Stimulated activated memory B cell treated with anti-CD40 and anti-IgM and Interleukin-4, amounts not matched to agents 10 μg/mL and 1 μg/mL and 100 μg/mL, for 72 hours (primary cell): ENCODE data around the gene EXO1.
"Not testable (repeated sequence)": the region's sequence is repeated elsewhere in the genome, so short reads cannot be mapped to it uniquely, and the experiment has no call there.

Experiments
- ATAC-seq: fragments of 150-1000 bp; cut with Tn5 transposase; 2 replicates; pipeline ENCODE4 v1.10.0; 2021
- H3K27ac Mint-ChIP-seq: one replicate; pipeline ENCODE4 v1.8.0; 2022; ENCODE audit warnings: mild to moderate bottlenecking, mixed read lengths
- H3K27me3 Mint-ChIP-seq: one replicate; pipeline ENCODE4 v1.8.0; 2022; ENCODE audit warnings: mixed read lengths
- H3K36me3 Mint-ChIP-seq: one replicate; pipeline ENCODE4 v1.8.0; 2022; ENCODE audit warnings: mixed read lengths
- H3K4me1 Mint-ChIP-seq: one replicate; pipeline ENCODE4 v1.8.0; 2022; ENCODE audit warnings: mixed read lengths
- H3K4me3 Mint-ChIP-seq: one replicate; pipeline ENCODE4 v1.8.0; 2022; ENCODE audit warnings: mild to moderate bottlenecking, moderate library complexity, mixed read lengths
- H3K9me3 Mint-ChIP-seq: one replicate; pipeline ENCODE4 v1.8.0; 2022; ENCODE audit warnings: mixed read lengths

EXO1 gene

DNA sequence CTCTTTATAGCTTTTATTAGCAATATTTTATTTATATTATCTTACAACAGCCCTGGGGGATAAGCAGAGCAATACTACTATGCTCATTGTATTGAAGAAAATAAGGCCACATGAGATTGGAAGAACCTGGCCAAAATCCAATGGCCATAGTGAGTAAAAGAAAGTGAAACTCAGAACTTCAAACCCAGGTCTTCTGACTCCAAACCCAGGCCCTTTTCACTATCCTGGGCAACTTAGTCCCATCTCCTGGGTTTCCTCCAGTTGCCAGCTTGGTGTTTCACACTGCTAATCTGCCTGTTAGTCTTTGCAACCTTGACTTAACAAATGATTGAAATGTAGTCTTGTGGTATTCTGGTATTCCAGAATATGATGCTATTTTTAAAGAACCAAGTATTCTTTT, 22.4 kb upstream of the EXO1 start:
- ATAC-seq, result no peak
- no peak overlapping the region for H3K4me3 Mint-ChIP-seq
- H3K9me3 Mint-ChIP-seq, result no peaks in the 10 kb centered on the region

GRCh38 chr1:241826613-241827012, 21.4 kb upstream of the EXO1 start:
- H3K27ac Mint-ChIP-seq, H3K36me3 Mint-ChIP-seq, H3K4me3 Mint-ChIP-seq, ATAC-seq, H3K4me1 Mint-ChIP-seq, H3K9me3 Mint-ChIP-seq, H3K27me3 Mint-ChIP-seq: not testable (repeated sequence)

More for the DNA sequence above, 22.4 kb upstream of the EXO1 start:
- Mint-ChIP-seq H3K4me1 (no peaks in the 10 kb centered on the region), H3K27me3 (no peaks in the 10 kb centered on the region), H3K36me3 (no peaks in the 10 kb centered on the region), H3K27ac (no peak overlapping the region)

DNA sequence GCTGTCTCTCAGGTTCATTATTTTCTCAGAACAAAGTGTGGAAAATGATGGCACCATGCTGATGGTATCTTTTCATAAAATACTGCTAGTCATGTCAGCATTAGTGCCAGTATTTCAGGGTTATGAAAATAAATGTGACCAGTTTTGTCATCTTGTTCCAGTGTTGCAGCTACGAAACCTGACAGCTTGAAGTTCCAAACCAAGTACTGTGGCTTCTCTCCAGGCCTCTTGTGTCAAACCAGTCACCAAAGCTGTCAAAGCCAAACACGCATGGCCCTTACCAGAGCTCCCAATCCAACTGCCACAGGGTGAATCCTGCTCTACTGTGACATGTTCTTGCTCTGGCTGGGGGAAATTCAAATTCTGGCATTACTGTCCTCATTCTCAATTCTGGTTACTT, 20.7 kb upstream of the EXO1 start:
- Mint-ChIP-seq H3K27me3 (no peaks in the 10 kb centered on the region), H3K36me3 (no peaks in the 10 kb centered on the region), H3K4me3 (no peak overlapping the region), H3K9me3 (no peaks in the 10 kb centered on the region), H3K27ac (no peak overlapping the region), H3K4me1 (no peaks in the 10 kb centered on the region)
- no peak for ATAC-seq

DNA sequence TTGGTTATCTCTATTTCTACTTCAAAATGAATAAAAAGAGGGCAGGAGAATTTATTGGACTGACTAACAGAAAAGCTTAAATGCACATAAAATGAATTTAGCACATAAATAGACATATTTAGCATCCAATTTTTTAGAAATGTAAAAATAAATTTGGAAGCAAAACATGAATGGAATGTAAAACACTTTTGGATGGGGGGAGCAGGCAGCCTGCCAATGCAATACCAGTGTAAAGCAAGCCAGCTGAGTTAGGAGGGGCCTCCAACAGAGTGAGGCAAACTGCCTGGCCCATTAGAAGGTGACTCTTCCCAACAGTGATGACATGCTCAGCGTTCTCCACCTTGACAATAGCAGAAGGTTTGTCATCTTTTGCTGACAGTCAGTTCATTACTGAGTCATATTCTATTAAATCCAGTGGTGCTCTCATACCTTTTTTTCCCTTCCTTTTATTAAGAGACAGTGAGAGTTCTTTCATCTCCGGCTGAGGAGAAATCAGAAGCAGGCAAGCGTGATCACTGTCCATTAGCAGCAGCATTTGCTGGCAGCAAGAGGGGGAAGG, 19.5 kb upstream of the EXO1 start:
- Mint-ChIP-seq H3K4me1 (no peaks in the 10 kb centered on the region), H3K27ac (no peak overlapping the region), H3K9me3 (no peaks in the 10 kb centered on the region), H3K4me3 (no peak overlapping the region), H3K27me3 (no peaks in the 10 kb centered on the region), H3K36me3 (no peaks in the 10 kb centered on the region)
- ATAC-seq, result no peak

- Mint-ChIP-seq H3K27ac (peak overlapping the region; percentile 46), H3K9me3 (no peaks in the 10 kb centered on the region), H3K4me3 (no peak overlapping the region), H3K36me3 (no peaks in the 10 kb centered on the region), H3K27me3 (no peaks in the 10 kb centered on the region), H3K4me1 (no peaks in the 10 kb centered on the region)
- ATAC-seq, result no peak
Measured at GRCh38 chr1:241829468-241829867, 18.5 kb upstream of the EXO1 start.

DNA sequence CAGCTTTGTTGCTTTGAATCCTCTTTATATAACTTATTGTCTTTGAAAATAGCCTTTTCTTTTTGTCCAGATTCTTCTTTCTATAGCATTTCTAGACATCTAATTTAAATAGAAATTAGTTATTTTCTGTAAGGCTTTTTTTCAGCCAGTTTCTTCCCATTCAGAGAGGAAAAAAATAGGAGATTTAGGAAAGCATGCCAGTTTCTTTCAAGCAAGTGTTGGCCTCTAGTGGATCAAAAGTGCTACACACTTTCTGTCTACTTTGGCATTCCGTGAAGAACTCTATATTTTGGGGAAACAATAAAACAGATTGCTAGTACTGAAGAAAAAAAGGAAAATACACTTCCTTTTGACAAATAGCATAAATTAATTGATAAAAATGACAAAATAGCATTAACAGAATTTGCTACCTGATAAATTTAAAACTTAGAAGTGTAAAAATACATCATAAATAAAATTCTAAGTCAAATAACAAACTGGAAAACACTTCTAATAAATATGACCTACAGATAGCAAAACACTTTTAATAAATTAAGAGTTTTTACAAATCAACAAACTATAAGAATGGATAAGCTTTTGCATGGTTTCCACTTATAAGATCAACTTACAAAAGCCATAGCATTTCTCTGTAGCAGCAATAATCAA, 13.1 kb upstream of the EXO1 start:
- no peak for ATAC-seq
- Mint-ChIP-seq H3K9me3 (no peaks in the 10 kb centered on the region), H3K4me3 (no peak overlapping the region), H3K27ac (no peak overlapping the region), H3K27me3 (no peaks in the 10 kb centered on the region), H3K36me3 (no peaks in the 10 kb centered on the region), H3K4me1 (peaks cover 16% of the 10 kb centered on the region)

DNA sequence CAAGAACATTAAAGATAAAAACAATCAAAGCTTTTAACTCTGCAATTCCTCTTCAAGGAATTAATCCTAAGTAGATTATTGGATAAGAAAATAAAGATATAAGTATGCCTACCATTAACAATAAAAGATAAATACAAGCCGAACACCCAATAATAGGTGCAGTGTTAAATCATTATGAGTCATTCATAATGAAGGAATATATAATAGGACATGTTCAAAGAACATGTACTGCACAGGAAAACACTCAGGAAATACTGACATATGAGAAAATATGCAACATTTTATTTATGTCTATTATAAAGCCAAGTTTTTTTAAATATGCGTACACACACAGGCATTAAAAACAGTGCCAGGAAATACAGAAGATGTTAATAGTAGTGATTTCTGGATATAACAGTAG, 11.1 kb upstream of the EXO1 start:
- no peaks in the 10 kb centered on the region for H3K36me3 Mint-ChIP-seq
- no peaks in the 10 kb centered on the region for H3K9me3 Mint-ChIP-seq
- no peak overlapping the region for H3K4me3 Mint-ChIP-seq
- no peaks in the 10 kb centered on the region for H3K27me3 Mint-ChIP-seq
- no peak for ATAC-seq
- H3K4me1 Mint-ChIP-seq, result peaks cover 24% of the 10 kb centered on the region
- no peak overlapping the region for H3K27ac Mint-ChIP-seq

DNA sequence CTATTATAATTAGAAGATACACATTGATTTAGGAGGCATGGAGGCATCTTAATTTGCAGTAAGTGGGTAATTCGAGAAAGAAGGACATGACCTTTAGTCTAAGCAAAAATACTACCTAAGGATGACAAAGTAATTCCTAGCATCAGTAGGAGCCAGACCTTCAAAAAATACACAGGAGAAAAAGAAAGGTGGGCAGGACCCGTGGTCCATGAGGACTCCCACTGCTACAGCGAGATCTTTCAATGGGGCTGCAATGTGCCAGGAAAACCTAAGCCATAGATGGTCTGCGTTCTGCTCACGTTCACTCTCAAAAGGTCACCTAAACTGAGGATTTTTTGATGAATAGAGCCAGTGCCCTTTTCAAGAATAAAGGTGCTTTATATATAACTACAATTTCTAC, 10.6 kb upstream of the EXO1 start:
- Mint-ChIP-seq H3K4me3 (no peak overlapping the region), H3K27me3 (no peaks in the 10 kb centered on the region), H3K9me3 (no peaks in the 10 kb centered on the region), H3K27ac (no peak overlapping the region), H3K4me1 (peaks cover 24% of the 10 kb centered on the region), H3K36me3 (no peaks in the 10 kb centered on the region)
- no peak for ATAC-seq

DNA sequence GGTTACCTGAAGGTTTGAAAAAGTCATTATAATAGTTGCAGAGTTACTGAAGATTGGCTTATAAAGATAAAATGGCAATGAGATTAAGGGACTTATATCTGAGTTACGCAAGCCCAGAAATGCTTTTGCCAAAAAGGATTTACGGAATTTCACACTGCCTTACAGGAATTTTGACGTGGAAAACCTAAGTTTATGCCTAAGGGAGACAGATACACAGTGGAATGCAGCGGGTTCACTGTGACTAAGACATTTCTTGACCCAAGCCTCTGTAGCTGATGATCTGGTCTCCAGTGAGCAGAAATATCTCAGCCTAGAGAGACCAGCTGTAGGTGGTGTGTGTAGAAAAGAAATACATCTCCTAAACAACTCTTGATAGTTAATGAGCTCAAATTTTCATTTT, 10.1 kb upstream of the EXO1 start:
- Mint-ChIP-seq H3K27me3 (no peaks in the 10 kb centered on the region), H3K9me3 (no peaks in the 10 kb centered on the region), H3K36me3 (no peaks in the 10 kb centered on the region), H3K27ac (peak overlapping the region; percentile 49), H3K4me3 (no peak overlapping the region), H3K4me1 (peaks cover 24% of the 10 kb centered on the region)
- no peak for ATAC-seq

- Mint-ChIP-seq H3K4me3 (no peak overlapping the region), H3K27ac (peak overlapping the region; percentile 51), H3K36me3 (no peaks in the 10 kb centered on the region), H3K4me1 (peaks cover 24% of the 10 kb centered on the region), H3K9me3 (no peaks in the 10 kb centered on the region), H3K27me3 (no peaks in the 10 kb centered on the region)
- ATAC-seq, result peak; percentile 36
Measured at GRCh38 chr1:241838897-241839296, 9.1 kb upstream of the EXO1 start.

DNA sequence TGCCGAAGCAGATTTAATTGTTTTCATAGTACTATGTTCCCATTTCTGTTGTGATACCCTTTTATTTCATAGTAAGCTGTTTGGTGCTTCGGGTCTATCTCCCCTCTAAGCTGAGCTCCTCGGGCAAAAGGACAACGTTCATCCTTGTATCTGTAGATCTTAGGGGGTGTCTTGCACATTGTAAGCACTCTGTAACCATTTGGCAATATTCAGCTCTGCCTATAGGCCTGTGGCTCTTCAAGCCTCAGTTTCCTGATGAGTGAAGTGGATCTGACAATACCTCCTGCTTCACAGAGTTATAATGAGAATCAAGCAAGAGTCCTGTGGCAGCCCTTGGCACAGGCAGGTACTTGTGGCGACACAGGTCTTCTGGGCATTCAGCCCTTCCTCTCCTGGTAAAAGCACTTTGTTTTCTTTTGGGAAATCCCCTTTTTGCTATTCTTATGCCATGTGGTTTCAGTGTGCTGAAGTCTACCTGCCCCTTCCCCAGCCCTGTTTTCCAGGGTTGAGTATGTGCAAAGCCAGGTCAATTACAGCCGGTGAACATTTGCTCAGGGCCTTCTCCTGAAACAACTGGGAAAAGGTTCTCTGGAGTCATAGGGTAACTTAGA, 8.5 kb upstream of the EXO1 start:
- H3K9me3 Mint-ChIP-seq, result no peaks in the 10 kb centered on the region
- H3K27me3 Mint-ChIP-seq, result no peaks in the 10 kb centered on the region
- ATAC-seq, result peak; percentile 68
- H3K4me1 Mint-ChIP-seq, result peaks cover 24% of the 10 kb centered on the region
- H3K27ac Mint-ChIP-seq, result peak overlapping the region; percentile 51
- peak overlapping the region; percentile 18 for H3K4me3 Mint-ChIP-seq
- no peaks in the 10 kb centered on the region for H3K36me3 Mint-ChIP-seq

- Mint-ChIP-seq H3K27me3 (no peaks in the 10 kb centered on the region), H3K4me3 (no peak overlapping the region), H3K27ac (no peak overlapping the region), H3K4me1 (peaks cover 24% of the 10 kb centered on the region), H3K36me3 (no peaks in the 10 kb centered on the region), H3K9me3 (no peaks in the 10 kb centered on the region)
- ATAC-seq, result no peak
Measured at GRCh38 chr1:241840164-241840563, 7.8 kb upstream of the EXO1 start.

DNA sequence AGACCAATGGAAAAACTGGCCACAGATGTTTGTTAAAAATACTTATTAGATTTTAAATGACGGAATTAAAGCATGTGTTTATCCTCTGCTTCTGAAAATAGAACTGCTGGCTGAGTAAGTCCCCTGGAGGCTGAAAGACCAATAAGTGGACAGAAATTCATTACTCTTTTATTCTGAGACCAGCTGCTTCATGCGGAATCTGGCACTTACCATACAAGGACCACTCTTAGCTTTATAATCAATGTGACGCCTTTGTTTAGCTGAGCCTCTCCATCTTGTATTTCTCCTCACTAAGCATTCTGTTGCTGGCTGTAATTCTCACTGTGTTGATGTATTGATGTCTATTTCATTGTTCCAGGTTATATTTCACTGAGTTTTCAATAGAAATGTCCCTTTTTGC, 6.3 kb upstream of the EXO1 start:
- Mint-ChIP-seq H3K27me3 (no peaks in the 10 kb centered on the region), H3K36me3 (no peaks in the 10 kb centered on the region), H3K4me1 (peaks cover 24% of the 10 kb centered on the region), H3K9me3 (no peaks in the 10 kb centered on the region), H3K4me3 (no peak overlapping the region), H3K27ac (no peak overlapping the region)
- ATAC-seq, result no peak

DNA sequence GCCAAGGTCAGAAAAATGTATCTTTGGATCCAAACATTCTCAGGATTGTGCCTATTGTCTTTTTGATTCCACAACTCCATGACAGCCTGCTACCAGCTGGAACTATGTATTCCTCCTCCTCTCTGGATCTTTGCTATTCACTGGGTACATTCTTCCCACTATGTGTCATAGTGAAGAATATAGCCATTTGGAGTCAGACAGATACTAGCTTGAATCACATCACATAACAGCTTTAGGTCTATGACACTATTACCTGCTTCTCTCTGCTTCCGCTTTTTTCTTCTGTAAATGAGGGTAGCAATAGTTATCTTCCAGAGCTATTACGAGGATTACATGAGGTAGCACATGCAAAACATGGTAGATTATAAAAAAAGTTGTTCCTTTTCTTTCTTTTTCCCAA, 5.4 kb upstream of the EXO1 start:
- H3K27me3 Mint-ChIP-seq, result no peaks in the 10 kb centered on the region
- ATAC-seq, result no peak
- no peak overlapping the region for H3K27ac Mint-ChIP-seq
- no peaks in the 10 kb centered on the region for H3K9me3 Mint-ChIP-seq
- H3K4me3 Mint-ChIP-seq, result no peak overlapping the region
- no peaks in the 10 kb centered on the region for H3K36me3 Mint-ChIP-seq
- peaks cover 28% of the 10 kb centered on the region for H3K4me1 Mint-ChIP-seq

DNA sequence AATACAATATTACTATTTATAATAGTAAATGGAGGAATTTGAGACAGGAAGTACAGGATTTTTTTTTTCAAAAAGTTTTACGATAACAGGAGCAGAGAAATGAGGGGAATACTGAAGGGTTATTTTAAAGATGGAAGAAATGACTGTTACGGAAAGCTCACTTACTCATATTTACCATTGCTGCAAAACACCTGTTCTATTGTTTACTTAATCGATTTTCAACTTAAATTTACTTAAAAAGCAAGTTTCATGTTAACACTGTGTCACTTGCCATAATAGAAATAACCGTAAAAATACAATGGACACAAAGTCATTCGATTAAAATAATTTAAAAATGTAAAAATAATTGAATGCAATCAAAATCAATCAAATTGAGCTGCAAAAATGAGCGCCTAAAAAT, 3.4 kb upstream of the EXO1 start:
- no peaks in the 10 kb centered on the region for H3K36me3 Mint-ChIP-seq
- ATAC-seq, result no peak
- no peaks in the 10 kb centered on the region for H3K9me3 Mint-ChIP-seq
- no peak overlapping the region for H3K27ac Mint-ChIP-seq
- peaks cover 26% of the 10 kb centered on the region for H3K4me1 Mint-ChIP-seq
- H3K4me3 Mint-ChIP-seq, result no peak overlapping the region
- no peaks in the 10 kb centered on the region for H3K27me3 Mint-ChIP-seq

DNA sequence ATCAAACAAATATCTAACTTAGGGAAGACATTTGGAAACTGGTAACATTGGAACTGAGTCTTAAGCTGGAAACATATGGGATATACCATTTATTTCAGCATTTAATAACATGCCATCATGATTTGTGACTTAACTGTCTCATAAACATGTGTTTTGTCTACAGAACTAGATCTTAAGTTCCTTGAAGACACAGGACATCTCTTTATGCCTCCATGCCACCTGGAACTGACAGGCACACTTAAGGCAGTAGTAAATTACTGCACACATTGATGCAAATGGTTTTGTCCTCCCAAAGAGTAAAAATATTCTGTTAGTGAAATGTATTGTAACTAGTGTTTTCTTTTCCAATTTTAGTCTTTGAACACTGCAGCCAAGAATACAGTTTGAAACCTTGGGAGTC, 1.6 kb upstream of the EXO1 start:
- peaks cover 16% of the 10 kb centered on the region for H3K4me1 Mint-ChIP-seq
- no peaks in the 10 kb centered on the region for H3K36me3 Mint-ChIP-seq
- H3K9me3 Mint-ChIP-seq, result no peaks in the 10 kb centered on the region
- H3K4me3 Mint-ChIP-seq, result no peak overlapping the region
- no peaks in the 10 kb centered on the region for H3K27me3 Mint-ChIP-seq
- H3K27ac Mint-ChIP-seq, result no peak overlapping the region
- no peak for ATAC-seq
